ENCODE results near the gene NEUROG1.

NEUROG1 gene

DNA sequence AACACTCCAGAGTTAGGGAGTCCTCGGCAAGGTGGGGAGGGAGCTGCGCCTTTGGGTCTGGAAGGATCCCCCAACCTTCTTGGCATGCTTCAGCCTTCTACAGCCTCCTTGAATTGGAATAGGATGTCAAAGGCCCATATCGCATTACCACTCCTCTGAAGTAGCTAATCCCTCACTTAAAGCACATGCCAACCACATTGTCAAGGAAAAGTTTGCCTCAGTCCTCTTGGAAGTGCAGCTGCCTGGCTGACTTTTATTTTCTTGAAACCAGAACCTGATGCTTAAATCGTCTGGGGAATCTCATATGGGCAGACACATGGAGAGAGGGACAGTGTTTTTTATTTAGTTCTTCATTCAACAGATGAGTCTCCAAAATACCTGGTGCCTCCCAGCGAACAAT is 28.6 kb upstream of the NEUROG1 start:
- no peak for DNase-seq (ENCODE audit: low read depth in 2 of 2)

DNA sequence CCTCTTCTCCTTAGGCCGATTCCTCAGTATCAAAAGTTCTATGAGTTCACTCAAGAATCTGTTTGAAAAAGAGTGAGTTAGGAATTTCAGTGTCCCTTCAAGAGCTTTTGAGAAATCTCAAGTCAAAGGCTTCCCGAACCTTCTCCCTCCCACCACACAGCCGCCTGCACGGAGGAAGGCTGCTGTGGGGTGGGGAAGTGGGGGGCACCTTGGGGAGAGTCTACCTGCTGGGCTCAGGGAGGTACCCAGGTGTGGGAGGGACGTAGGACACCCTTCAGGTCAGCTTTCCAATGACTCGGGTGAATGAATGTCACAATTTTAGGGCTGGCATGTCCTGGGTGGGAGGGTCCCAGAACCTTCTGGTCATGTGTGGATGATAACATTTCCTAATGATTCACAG is 25.5 kb upstream of the NEUROG1 start:
- DNase-seq (ENCODE audit: low read depth in 2 of 2): no peak

DNA sequence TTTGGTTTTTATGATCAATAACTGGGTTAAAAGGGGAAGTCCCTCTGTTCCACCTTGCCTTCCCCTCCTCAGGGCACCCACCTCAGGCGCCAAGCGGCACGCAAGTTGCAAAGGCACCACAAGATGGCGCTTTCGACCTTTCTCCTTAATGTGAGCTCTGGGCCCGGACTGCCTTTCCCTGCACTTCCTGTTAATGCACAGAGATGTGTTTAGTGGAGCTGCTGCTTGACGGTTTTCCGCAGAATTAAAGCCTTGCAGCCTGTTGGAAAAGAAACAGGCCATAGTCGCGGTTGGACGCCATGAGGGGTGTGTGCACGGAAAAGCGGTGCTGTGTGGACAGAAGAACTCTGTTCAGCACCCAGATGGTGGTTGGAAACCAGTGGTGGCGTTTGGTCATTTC is 25.1 kb upstream of the NEUROG1 start:
- DNase-seq (ENCODE audit: low read depth in 2 of 2): peak; percentile 57 to 58

DNA sequence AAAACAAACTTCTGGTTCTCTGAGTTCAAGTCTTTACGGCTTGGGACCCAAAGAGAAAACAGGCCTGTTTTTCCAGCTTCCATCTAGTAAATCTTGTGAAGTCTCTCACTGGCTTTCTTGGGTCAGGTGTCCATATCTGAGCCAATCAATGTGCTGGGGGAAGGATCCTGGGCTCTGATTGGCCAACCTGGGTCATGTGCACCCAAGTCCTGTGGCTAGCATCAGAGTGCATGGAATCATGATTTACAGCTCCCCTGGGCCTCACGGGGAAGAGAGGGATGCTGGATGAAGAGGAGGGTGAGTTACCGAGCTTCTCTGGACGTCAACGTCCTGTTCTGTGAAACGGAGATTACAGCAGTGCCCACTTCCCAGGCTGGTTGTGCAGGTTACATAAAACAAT is 23.6 kb upstream of the NEUROG1 start:
- no peak for DNase-seq (ENCODE audit: low read depth in 2 of 2)

DNA sequence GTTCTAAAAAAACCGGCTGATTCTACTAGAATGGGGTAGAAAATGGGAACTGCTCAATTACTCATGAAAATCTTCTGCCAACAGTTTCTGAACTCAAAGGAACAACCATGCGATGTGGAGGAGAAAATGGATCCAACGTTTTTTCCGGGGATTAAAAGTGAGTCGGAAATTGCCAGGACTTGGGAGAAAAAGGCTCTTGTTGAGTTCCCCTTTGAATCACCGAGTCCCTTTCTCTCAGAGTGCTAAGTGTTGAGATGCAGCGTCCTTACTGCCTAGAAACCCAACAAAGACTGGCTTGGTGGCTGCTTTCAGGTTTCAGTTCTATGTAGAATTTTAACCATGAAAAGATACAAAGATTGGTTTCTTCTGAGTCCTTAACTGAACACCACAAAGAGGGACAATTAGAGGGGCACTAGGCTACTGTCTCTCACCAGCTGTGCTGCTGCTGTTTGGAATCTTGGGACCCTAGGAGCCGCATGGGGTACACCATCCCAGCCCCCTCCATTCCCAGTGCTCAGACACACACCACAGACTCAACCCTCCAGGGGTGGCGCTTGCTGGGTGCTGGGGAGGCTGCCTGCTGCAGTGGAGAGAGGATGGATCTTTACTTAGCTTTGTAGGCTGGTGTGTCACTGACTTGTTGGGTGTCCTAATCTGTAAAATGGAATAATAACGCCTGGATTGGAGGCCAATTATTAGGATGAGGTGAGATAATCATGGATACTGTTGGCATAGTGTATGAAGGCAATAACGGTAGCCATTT is 21.5 kb upstream of the NEUROG1 start:
- no peak for DNase-seq (ENCODE audit: low read depth in 2 of 2)

DNA sequence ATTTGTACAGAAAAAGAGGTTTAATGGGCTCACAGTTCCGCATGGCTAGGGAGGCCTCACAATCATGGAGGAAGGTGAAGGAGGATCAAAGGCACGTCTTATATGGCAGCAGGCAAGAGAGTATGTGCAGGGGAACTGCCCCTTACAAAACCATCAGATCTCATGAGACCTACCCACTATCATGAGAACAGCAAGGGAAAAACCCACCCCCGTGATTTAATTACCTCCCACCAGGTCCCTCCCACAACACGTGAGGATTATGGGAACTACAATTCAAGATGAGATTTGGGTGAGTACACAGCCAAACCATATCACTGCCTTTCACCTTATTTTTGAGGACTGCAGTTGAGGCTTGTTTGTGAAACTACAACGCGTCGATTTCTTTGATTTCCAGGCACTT is 20.9 kb upstream of the NEUROG1 start:
- no peak for DNase-seq (ENCODE audit: low read depth in 2 of 2)

DNA sequence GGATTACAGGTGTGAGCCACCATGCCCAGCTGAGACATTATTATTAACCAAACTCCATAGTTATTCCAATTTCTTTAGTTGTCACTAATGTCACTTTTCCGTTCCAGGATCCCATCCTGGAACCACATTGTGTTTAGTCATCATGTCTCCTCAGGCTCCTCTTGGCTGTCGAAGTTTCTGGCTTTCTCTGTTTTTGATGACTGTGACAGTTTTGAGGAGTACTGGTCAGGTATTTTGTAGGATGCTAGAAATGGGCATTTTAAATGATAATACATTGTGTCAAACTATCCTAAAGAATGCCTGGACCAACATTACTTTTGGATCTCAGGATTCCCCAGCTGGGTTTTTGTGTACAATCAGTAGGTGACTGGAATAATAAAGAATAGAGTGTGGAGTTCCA is 19.8 kb upstream of the NEUROG1 start:
- no peak for DNase-seq (ENCODE audit: low read depth in 2 of 2)

DNA sequence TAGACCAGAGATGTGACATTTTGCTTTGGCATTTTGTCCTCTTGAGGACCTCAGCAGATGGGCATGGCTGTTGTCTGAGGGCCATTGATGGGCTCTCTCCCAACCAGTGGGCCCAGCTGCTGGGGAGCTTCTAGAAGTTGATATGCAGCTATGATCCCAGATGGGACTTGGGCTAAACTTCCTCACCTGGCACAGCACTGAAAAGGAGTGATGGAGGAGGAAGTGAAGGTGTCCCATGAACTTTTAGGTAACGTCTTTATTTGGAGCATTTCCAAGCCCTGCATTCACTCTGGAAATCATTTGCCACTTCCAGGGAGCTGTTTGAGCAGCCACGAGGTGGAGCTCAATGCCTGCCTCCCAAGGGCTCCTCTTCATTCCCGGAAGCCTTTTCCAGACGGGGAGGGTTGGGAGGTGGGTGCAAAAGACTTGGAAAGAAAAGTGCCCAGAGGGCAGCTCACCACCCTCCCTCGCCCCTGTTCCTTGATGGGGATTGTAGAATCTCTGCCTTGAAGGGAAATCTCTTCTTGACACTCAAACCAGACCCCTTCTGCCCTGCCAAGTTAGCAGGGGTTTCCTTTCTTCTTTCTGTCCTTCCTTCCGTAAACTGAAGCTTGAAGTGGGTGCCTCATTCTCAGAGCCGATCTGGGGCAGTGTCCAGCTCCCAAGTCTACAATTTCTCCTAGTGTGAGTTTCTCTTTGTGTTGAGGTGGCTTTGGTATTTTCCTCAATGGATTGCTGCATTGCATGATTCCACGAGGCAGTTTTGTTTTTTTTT is 18.1 kb upstream of the NEUROG1 start:
- DNase-seq (ENCODE audit: low read depth in 2 of 2): no peak

DNA sequence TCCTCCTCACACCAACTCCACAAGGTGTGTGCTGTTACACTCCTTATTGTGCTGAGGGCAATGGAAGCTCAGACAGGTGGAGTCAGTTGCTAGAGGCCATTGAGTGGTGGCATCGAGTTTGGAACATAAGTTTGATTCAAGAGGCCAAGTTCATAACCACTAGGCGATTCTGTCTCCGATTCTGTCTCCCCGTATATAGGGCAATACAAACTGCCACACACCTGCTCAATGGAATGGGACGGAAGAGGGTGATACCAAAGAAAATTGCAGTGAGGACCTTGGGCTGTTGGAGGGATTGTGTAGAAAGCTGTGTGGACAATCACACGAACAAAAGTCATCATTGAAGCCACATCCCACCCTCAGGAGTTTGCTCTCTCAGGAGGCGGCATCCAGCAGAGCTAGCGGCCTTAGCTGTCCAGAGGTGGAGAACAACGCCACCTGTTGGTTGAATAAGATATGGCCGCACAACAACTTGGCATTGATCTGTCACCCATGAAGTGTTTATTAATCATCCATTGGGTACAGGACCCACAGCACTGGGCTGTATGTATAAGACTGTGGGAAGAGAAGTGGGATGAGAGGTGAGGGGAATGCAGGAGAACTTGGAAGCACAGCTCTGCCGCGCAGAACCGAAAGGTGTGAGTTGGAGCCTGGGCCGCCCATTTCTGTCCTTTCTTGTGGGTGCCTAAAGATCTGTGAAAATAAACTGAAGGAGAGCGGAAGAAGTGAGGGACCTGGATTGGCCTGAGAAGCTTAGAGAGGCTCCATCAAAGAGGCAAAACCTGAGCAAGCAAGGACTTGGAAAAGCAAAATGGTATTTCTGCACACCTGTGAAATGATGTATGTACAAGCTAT is 16.1 kb upstream of the NEUROG1 start:
- DNase-seq (ENCODE audit: low read depth in 2 of 2): peak; percentile 32 to 39

DNA sequence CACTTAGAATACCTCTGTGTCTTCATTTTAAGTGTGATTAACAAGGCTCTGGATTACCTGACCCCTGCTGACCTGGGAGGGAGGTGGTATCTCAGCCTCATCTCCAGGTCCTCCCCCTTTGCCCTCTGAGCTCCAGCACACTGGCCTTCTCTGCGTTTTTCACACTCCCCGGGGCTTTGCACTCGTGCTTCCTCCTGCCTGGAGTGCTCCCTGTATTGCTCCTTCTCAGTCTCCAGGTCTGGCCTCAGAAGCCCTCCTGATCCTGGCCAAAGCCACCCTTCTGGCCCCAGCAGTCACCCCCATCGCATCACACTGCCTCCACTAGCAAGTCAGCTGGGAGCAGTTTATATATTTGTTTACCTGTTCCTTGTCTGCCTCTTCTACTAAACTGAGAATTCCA is 13.6 kb upstream of the NEUROG1 start:
- no peak for DNase-seq (ENCODE audit: low read depth in 2 of 2)

DNA sequence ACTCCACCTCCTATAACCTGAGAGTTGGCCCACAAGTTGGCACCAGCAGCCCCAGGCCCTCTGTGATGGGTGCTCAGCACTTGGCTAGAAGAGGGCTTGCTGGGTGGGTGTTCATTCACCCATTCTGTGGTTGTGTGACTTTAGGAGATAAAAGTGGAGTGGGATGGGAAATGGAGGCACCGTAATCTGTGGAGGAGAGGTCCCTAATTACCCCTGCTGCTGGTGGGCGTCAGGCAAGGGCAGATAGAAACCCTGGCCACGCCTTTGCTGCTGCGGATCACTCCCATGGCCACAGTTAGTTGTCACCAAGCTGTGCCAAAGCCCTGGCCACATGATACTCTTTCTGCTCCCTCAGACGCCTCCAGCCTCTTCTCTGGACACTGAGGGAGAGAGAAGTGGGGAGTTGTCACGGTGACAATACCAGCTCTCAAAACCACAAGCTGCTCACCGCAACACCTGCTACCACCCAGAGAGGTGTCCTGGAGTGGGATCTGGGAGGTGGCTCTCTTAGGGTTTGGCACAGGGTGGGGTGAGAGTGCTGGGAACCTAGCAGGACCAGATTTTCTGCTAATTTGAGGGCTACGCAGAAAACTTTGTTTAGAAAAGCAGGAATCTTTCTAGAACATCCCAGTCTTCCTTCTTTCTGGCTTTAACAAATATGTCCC is 12.0 kb upstream of the NEUROG1 start:
- DNase-seq (ENCODE audit: low read depth in 2 of 2): no peak

DNA sequence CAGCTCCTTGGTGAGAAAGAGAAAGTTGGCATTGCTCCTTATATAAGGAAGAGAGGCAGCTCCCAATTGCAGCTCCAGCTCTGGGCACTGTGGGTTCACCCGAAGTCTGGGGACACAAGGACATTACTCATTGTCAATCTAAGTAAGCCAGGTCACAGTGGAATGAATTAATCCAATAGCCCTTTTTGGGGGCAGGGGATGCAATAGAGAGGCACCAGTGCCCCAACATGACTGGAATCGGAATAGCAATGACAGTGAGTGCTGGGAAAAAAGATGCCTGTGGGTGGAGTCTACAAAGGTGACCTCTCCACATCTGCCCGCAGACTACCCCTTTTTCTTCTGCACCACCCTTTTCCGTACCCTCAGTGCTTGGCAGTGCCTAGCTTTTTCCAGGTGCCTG is 11.1 kb upstream of the NEUROG1 start:
- DNase-seq (ENCODE audit: low read depth in 2 of 2): no peak

DNA sequence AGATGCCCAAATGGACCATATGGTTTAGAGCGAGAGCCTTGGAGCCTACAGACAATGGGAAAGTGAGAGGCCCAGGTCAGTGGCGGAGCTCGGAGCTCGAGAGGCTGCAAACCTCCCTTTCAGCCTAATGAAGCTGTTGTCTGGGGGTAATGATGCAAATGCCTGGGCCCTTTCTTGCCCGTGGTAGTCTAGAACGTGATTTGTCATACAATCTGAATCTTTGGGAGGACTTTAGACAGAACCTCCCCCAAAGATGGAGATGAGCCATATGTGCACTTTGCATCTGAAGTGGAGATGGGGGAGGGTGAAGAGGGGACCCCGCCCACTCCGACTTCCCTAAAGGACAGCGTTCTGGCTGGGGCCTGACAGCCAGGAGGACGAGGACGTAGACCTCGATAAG is 10.3 kb upstream of the NEUROG1 start:
- DNase-seq (ENCODE audit: low read depth in 2 of 2): no peak

DNA sequence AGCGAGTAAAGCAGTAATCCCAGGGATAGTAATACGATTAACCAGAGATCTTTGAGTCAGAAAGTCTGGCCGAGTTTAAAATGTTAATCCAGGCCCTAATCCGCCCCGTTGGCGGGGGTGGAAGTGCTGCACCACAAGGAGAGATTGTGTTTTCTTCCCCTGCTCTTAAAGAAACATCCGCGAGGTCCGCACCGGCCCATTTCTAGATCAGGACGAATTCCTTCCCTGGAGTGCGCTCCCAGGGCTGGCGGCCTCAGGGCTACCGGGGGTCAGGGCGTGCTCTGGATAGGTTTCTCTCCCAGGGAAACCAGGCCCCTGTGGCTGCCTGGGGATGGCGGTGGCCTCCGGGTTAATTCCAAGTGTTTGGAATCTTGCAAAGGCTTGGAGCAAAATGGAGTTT is 9.3 kb upstream of the NEUROG1 start:
- DNase-seq (ENCODE audit: low read depth in 2 of 2): no peak

DNA sequence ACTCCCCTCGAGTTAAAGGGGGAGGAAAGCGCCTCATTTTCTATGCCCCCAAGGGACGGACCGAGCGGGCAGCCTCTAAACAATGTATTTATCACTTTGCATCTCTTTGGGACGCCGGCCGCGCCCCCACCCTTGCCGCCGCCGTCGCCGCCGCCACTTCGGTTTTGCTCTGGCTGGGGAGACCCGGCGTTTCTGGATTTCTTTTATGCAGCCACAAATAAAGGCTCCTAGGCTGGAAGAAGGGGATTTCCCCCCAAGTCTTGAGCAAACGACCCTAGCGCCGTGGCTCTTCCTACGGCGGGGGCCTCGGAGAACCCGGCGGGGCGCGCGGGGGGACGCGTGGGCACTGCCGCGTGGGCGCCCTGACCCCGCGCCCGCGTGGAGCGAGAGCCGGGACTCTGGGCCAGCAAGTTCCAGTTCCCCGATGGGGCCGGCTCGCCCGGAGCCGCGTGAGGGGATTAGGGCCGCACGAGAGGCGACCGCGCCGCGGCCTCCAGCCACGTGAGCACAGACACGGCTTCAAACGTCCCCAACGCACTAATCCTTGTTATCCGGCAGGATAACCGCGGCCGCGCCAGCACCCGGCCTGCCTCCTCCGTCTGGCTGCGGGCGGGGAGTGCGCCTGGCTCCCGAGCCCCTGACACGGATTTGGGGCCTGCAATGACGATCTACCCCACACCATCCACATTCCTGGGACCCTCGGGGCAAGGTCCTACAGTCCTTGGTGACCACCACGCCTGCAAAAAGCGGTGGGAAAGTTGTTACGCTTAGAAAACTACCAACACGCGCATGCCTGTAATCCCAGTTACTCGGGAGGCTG is 7.9 kb upstream of the NEUROG1 start:
- no peak for DNase-seq (ENCODE audit: low read depth in 2 of 2)

DNA sequence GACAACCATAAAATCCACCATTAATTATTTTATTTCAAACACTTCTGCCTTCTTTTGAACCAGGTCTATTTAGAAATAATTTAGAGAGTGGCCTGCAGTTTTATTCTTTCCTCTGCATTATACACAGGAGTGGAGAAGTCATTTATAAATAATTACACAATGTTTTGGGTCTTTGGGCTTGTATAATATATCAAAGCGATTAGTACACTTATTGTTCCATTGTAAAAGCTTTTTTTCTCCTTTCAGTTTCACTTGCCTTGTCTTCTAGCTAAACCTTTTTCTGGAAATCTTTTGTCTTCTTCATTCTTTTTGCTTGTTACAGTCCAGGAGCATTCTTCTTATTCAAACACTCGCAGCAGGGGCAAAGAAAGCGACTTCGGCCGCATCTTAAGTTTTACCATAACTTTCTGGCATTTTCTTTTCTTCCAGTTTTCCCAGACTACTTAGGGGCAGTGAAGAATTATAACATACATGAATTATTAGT is 7.3 kb upstream of the NEUROG1 start:
- DNase-seq (ENCODE audit: low read depth in 2 of 2): no peak

DNA sequence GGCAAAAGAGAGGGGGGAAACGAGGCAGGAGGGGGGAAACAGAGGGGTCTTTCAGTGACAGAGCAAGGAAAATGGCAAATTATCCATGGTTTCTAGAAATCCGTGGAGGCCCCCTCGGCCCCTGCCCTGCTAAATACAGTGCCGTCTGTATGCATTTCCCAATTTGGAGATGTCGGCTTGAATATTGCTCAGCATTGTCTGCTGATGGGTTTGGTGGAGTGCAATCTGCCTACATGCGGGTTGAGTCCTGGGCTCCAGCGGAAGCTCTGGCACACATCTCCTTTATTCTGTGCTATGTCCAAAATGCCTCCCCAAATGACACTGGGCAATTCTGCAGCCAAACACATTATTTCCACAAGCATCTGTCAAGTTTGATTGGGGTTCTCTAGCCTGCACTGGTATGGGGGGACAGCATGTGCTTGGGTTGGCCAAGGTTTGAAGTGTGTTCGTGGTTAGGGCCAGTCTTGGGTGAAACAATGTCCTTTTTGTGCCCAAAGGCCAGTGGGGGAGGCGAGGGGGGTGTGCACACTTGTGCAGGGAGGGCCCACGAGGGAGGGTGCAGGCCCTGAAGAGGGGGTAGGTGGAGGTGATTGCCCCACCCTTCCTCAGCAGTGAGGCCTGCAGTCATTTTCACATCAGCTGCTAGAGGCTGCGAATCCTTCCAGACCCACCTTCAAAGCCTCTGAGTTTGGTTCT is 6.2 kb upstream of the NEUROG1 start:
- no peak for DNase-seq (ENCODE audit: low read depth in 2 of 2)

DNA sequence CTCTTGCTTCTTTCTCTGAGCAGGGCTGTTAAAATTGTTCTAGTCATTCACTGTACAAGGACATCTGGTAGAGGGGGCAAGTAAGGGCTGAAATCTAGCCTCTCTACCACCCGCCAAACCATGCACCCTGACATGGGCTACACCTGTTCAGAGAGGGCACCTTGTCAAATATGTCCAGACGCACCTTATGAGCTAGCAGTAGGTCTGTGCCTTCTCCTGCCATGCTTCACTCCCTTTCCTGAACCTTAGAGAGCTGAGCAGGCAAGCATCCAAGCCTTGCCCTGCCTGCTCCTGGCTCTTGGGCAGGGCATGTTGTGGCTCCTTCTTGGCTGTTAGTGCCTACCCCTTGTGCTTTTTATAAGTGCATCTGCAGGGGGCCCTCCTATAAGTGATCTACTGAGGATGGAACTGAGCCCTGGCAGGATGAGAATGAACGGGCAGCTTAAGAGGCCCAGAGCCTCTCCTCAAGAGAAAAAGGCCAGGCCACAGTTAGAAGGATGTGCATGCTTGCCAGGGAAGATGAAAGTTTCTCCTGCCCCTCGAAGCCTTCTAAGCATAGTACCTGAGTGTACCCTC is 3.8 kb upstream of the NEUROG1 start:
- no peak for DNase-seq (ENCODE audit: low read depth in 2 of 2)

DNA sequence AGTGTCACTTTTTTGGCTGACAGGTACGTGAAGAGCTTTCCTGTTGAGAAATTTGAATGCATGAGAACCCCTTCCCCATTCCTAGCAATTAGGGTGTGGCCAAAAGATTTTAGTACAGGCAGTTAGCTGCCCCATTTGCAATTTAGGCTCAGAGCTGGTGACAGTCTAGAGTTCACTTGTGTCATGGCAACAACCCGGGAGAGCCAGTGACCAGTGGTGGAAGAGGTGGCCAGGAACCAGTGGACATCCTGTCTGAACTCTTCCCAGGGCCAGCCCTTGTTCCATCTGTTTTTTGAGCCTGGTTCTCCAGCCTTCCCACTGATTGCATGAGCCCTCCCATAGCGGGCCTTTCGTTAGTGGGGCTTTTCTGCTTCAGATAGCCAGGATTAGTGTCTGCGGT is 2.5 kb upstream of the NEUROG1 start:
- DNase-seq (ENCODE audit: low read depth in 2 of 2): no peak

DNA sequence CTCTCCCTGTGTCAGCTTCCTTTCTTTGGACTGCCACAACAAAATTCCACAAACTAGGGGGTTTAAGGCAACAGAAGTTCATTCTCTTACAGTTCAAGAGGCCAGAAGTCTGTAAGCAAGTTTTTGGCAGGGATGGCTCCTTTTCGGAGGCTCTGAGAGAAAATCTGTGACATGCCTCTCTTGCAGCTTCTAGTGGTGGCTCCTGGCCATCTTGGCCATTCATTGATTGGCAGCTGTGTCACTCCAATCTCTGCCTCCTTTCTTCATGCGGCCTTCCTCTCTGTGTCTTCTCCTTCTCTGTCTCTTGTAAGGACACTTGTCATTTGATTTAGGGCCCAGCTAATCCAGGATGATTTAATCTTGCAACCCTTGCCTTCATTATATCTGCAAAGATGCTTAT is 2.0 kb upstream of the NEUROG1 start:
- DNase-seq (ENCODE audit: low read depth in 2 of 2): no peak
